HEK293 (cell line): ENCODE measurements around the gene STK39.

Experiments
- CTCF ChIA-PET: fragments of 350-600 bp; formaldehyde crosslinking; extraction: SDS; loops from one replicate; lab custom pipeline; 2021; ENCODE audit warnings: antibody characterized with exemption; lab: Yijun Ruan, JAX
- POLR2A ChIA-PET: fragments of 300-600 bp; formaldehyde crosslinking; extraction: SDS; loops from one replicate; lab custom pipeline; 2020; ENCODE audit warnings: antibody characterized with exemption, inconsistent platforms; lab: Yijun Ruan, JAX
- H3K27ac ChIP-seq: fragments of 200-500 bp; sonication (Bioruptor generic); 2 replicates; pipeline ENCODE4 v1.5.1; 2014; ENCODE audit warnings: low read depth, low read length, control low read depth, inconsistent platforms; ENCODE audit errors: extremely low read depth
- H3K36me3 ChIP-seq, 2 experiments: fragments of 200-500 bp in 1 of 2; sonication (Bioruptor generic) in 1 of 2; 1 replicate in 1 of 2; 2 replicates in 1 of 2; pipeline ENCODE4 v1.5.1; 2014 to 2017; ENCODE audit warnings: inconsistent platforms in 2 of 2, low read length in 2 of 2; ENCODE audit not compliant: control insufficient read depth in 2 of 2, insufficient read depth in 1 of 2
- H3K4me1 ChIP-seq: fragments of 200-500 bp; sonication (Bioruptor generic); 2 replicates; pipeline ENCODE4 v1.5.1; 2014; ENCODE audit warnings: mild to moderate bottlenecking, low read length, inconsistent platforms; ENCODE audit not compliant: control insufficient read depth, insufficient read depth
- H3K4me3 ChIP-seq: 2 replicates; pipeline ENCODE4 v1.5.1; 2011; ENCODE audit warnings: low read depth, mild to moderate bottlenecking, control low read depth, low read length, moderate library complexity
- H3K9me3 ChIP-seq: fragments of 200-500 bp; sonication (Bioruptor generic); 2 replicates; pipeline ENCODE4 v1.5.1; 2014; ENCODE audit warnings: low read depth, low read length, inconsistent platforms; ENCODE audit not compliant: control insufficient read depth, insufficient read depth
- ELK4 ChIP-seq: IDR thresholded peaks from 2 replicates; pipeline ENCODE4 v1.6.1; 2011; ENCODE audit warnings: mild to moderate bottlenecking, low read depth, low read length, borderline replicate concordance
- GLI2 ChIP-seq: fragments of 450-650 bp; formaldehyde crosslinking; IDR thresholded peaks from 2 replicates; pipeline ENCODE4; 2017; ENCODE audit warnings: missing biosample characterization, missing genetic modification characterization, low read depth, borderline replicate concordance
- PATZ1 ChIP-seq: fragments of 450-650 bp; formaldehyde crosslinking; IDR thresholded peaks from 2 replicates; pipeline ENCODE4 v1.5.1; 2016; ENCODE audit warnings: missing biosample characterization, missing genetic modification characterization
- SP7 ChIP-seq: fragments of 450-650 bp; formaldehyde crosslinking; IDR thresholded peaks from 2 replicates; pipeline ENCODE4 v1.5.1; 2016; ENCODE audit warnings: missing biosample characterization, missing genetic modification characterization
- YY1 ChIP-seq: fragments of 450-650 bp; formaldehyde crosslinking; IDR thresholded peaks from 2 replicates; pipeline ENCODE4 v1.5.1; 2018; ENCODE audit warnings: missing biosample characterization, missing genetic modification characterization
- ZNF114 ChIP-seq: fragments of 450-650 bp; formaldehyde crosslinking; IDR thresholded peaks from 2 replicates; pipeline ENCODE4 v1.5.0; 2017; ENCODE audit warnings: missing biosample characterization, missing genetic modification characterization
- ZNF121 ChIP-seq: fragments of 450-650 bp; formaldehyde crosslinking; IDR thresholded peaks from 2 replicates; pipeline ENCODE4 v1.5.1; 2016; ENCODE audit warnings: missing biosample characterization, missing genetic modification characterization
- ZNF146 ChIP-seq: fragments of 450-650 bp; formaldehyde crosslinking; IDR thresholded peaks from 2 replicates; pipeline ENCODE4 v1.5.1; 2016; ENCODE audit warnings: missing biosample characterization, missing genetic modification characterization
- ZNF148 ChIP-seq: fragments of 450-650 bp; formaldehyde crosslinking; IDR thresholded peaks from 2 replicates; pipeline ENCODE4 v1.5.0; 2017; ENCODE audit warnings: missing biosample characterization, missing genetic modification characterization, borderline replicate concordance
- ZNF18 ChIP-seq: fragments of 450-650 bp; formaldehyde crosslinking; IDR thresholded peaks from 2 replicates; pipeline ENCODE4 v1.5.1; 2016; ENCODE audit warnings: missing biosample characterization, missing genetic modification characterization
- ZNF19 ChIP-seq: fragments of 450-650 bp; formaldehyde crosslinking; IDR thresholded peaks from 2 replicates; pipeline ENCODE4; 2016; ENCODE audit warnings: missing biosample characterization, missing genetic modification characterization, low read depth
- ZNF24 ChIP-seq: fragments of 450-650 bp; formaldehyde crosslinking; IDR thresholded peaks from 2 replicates; pipeline ENCODE4 v1.5.1; 2016; ENCODE audit warnings: missing biosample characterization, missing genetic modification characterization
- ZNF362 ChIP-seq: fragments of 450-650 bp; formaldehyde crosslinking; IDR thresholded peaks from 2 replicates; pipeline ENCODE4 v1.5.1; 2016; ENCODE audit warnings: missing biosample characterization, missing genetic modification characterization
- ZNF510 ChIP-seq: fragments of 450-650 bp; formaldehyde crosslinking; IDR thresholded peaks from 2 replicates; pipeline ENCODE4 v1.5.1; 2018; ENCODE audit warnings: mild to moderate bottlenecking, missing genetic modification characterization, missing biosample characterization; ENCODE audit not compliant: insufficient replicate concordance
- ZNF530 ChIP-seq: fragments of 450-650 bp; formaldehyde crosslinking; IDR thresholded peaks from 2 replicates; pipeline ENCODE4 v1.5.1; 2016; ENCODE audit warnings: low read depth, missing biosample characterization, missing genetic modification characterization
- ZNF544 ChIP-seq: fragments of 450-650 bp; formaldehyde crosslinking; IDR thresholded peaks from 2 replicates; pipeline ENCODE4 v1.5.0; 2017; ENCODE audit warnings: missing biosample characterization, missing genetic modification characterization
- ZNF621 ChIP-seq: fragments of 450-650 bp; formaldehyde crosslinking; IDR thresholded peaks from 2 replicates; pipeline ENCODE4 v1.5.1; 2017; ENCODE audit warnings: missing biosample characterization, missing genetic modification characterization
- ZNF629 ChIP-seq: fragments of 450-650 bp; formaldehyde crosslinking; IDR thresholded peaks from 2 replicates; pipeline ENCODE4 v1.5.1; 2017; ENCODE audit warnings: missing biosample characterization, missing genetic modification characterization
- ZNF654 ChIP-seq: fragments of 450-650 bp; formaldehyde crosslinking; IDR thresholded peaks from 2 replicates; pipeline ENCODE4 v1.5.1; 2016; ENCODE audit warnings: low read depth, missing biosample characterization, missing genetic modification characterization
- ZSCAN5A ChIP-seq: fragments of 450-650 bp; formaldehyde crosslinking; IDR thresholded peaks from 2 replicates; pipeline ENCODE4 v1.5.1; 2016; ENCODE audit warnings: missing biosample characterization, missing genetic modification characterization

The STK39 gene

GRCh38 chr2:168138374-168138773 is 109.0 kb downstream of the STK39 start (continued):
- TF ChIP-seq ZNF148 (tag by site-specific recombination) (no peak), ZSCAN5A (tag by site-specific recombination) (no peak), ZNF544 (no peak), GLI2 (tag by site-specific recombination) (no peak), ZNF530 (no peak)
- TF ChIP-seq, all 188 proteins: peak for 0

GRCh38 chr2:168137510-168138180 is 109.8 kb downstream of the STK39 start:
- H3K9me3 ChIP-seq = no peaks in the 10 kb centered on the region
- POLR2A ChIA-PET = no interaction called here
- no peak overlapping the region for H3K27ac ChIP-seq
- H3K4me3 ChIP-seq = no peak overlapping the region
- H3K4me1 ChIP-seq = 0 out of 2 replicates have a peak, but pooled peaks cover 2% of the 10 kb centered on the region
- peaks cover 6 to 22% of the 10 kb centered on the region in 2 experiments for H3K36me3 ChIP-seq
- CTCF ChIA-PET = interaction anchor here (0.6 to 2.4 kb wide), 3 partner anchors 9 to 980 kb away, joined by 3 to 6 read pairs (median 4); no protein-coding TSS in a partner anchor
- no peak for TF ChIP-seq ZNF114 (tag by site-specific recombination)
- TF ChIP-seq ZNF19 (tag by site-specific recombination) = no peak
- no peak for TF ChIP-seq ZNF24 (tag by site-specific recombination)
- no peak for TF ChIP-seq ZNF629 (tag by site-specific recombination)
- no peak for TF ChIP-seq PATZ1 (tag by site-specific recombination)
- TF ChIP-seq SP7 (tag by site-specific recombination) = no peak
- no peak for TF ChIP-seq YY1 (tag by site-specific recombination)
- no peak for TF ChIP-seq ELK4
- TF ChIP-seq ZNF121 (tag by site-specific recombination) = no peak
- TF ChIP-seq ZNF621 (tag by site-specific recombination) = no peak
- TF ChIP-seq, all 188 proteins: peak for 0

- 0 out of 2 replicates have a peak, but pooled peaks cover 2% of the 10 kb centered on the region for H3K4me1 ChIP-seq
- CTCF ChIA-PET = interaction anchor here (0.6 to 2.4 kb wide), 7 partner anchors 8 to 1464 kb away, joined by 3 to 6 read pairs (median 4); no protein-coding TSS in a partner anchor
- H3K36me3 ChIP-seq = peaks cover 6 to 22% of the 10 kb centered on the region in 2 experiments
- TF ChIP-seq ZNF510 (tag by site-specific recombination) (no peak), ZNF18 (tag by site-specific recombination) (no peak), ZNF654 (peak; percentile 16; the same call in 1 of the 2 replicates), ZNF362 (tag by site-specific recombination) (no peak), ZNF146 (tag by site-specific recombination) (no peak)
- TF ChIP-seq, all 188 proteins: peak for 1
- H3K9me3 ChIP-seq = no peaks in the 10 kb centered on the region
- H3K27ac ChIP-seq = no peak overlapping the region
- no peak overlapping the region for H3K4me3 ChIP-seq
- POLR2A ChIA-PET = no interaction called here
These were observed 110.9 kb downstream of the STK39 start for GRCh38 chr2:168136392-168136977.
